ENCODE results near the gene TTC16.

- no peak for TF ChIP-seq CTCF (IDR thresholded peaks at IDR 0.05)
- peak; percentile 19 for TF ChIP-seq POLR2A (IDR thresholded peaks at IDR 0.05)
- TF ChIP-seq POLR2AphosphoS5 (IDR thresholded peaks at IDR 0.05): peak; percentile 87 to 91 (median 90)
Observed at GRCh38 chr9:127715470-127716337, at the start of gene TTC16, which contains the start of gene PTRH1.
